ENCODE measurements around the gene C10orf67.

GRCh38 chr10:23204773-23205172 is 139.8 kb downstream of the C10orf67 start:
- TF ChIP-seq CTCF (IDR thresholded peaks at IDR 0.05) (no peak), ZFX (IDR thresholded peaks at IDR 0.05; ENCODE audit: borderline replicate concordance) (no peak)
